ENCODE data around the gene NAV1. TPM values are rescaled to one million over a fixed set of nuclear protein-coding genes. Genes with fewer than 3 reads are reported as not detected.
"Not testable (repeated sequence)": the region's sequence is repeated elsewhere in the genome, so short reads cannot be mapped to it uniquely, and the experiment has no call there.

NAV1 gene
- total and polyA plus RNA-seq, 9 of the 15 experiments (the other 6 are each of a cell fraction or from before 2014, with no cell fraction given): 0.91 to 16.8 (median 3.2) TPM

DNA sequence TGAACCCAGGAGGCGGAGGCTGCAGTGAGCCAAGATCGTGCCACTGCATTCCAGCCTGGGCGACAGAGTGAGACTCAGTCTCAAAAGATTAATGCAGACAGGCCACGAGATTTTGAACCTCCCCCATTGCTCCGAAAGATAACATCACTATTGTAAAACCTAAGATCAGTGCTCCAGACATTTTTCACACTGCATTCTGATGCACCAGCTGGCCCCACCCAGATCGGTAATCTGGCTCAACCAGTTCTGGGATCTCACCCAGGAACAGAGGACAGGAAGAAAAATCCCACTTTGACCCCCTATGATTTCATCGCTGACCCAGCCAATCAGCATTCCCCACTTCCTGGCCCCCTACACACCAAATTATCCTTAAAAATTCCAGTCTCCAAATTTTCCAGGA lies 21.3 kb upstream of the NAV1 start:
- no peaks in the 10 kb centered on the region for H3K79me2 ChIP-seq (ENCODE audit: control insufficient read depth, insufficient read depth, low read length)
- BruUV-seq (replicated peaks): no TSS peak
- no peak overlapping the region for H3K4me3 ChIP-seq
- H4K20me1 ChIP-seq (replicated peaks; ENCODE audit: control insufficient read depth, insufficient read depth, low read length): no peaks in the 10 kb centered on the region
- in situ Hi-C loops (cut with MboI) (no loop called here), intact Hi-C loops (cut with micrococcal nuclease) (no loop called here)
- H3K27me3 ChIP-seq (ENCODE audit: control insufficient read depth in 2 of 2, insufficient read depth in 2 of 2, low read length in 2 of 2): no peaks in the 10 kb centered on the region
- TF ChIP-seq MEIS2 (IDR thresholded peaks at IDR 0.05; ENCODE audit: partially characterized antibody) (peak; percentile 7), ZNF436 (CRISPR knock-in tag; IDR thresholded peaks at IDR 0.05) (no peak), SOX6 (IDR thresholded peaks at IDR 0.05) (peak; percentile 51; the same call in 1 of the 2 replicates), SRSF9 (IDR thresholded peaks at IDR 0.05; ENCODE audit: borderline replicate concordance, low read depth, low read length) (no peak), SPI1 (IDR thresholded peaks at IDR 0.05; ENCODE audit: borderline replicate concordance, low read depth, low read length) (no peak)
- ChIA-PET POLR2A (no interaction called here), CTCF (ENCODE audit: low intra/inter-chr PET ratio) (no interaction called here)
- H3K4me1 ChIP-seq (replicated peaks in 1 of 2; ENCODE audit: control insufficient read depth in 2 of 2, insufficient read depth in 2 of 2, low read length in 2 of 2): peaks cover 11 to 30% of the 10 kb centered on the region in 2 experiments; a peak in 4 of 5 replicates
- H2AFZ ChIP-seq (ENCODE audit: low read depth, low read length): no peak overlapping the region
- WGBS (ENCODE audit: insufficient coverage, low coverage, missing lambda C conversion rate): 42% methylated on average over 7 of the region's 7 CpGs
- FAIRE-seq: no peak
- H3K4me2 ChIP-seq (ENCODE audit: insufficient read depth, low read length): no peak overlapping the region
- H3K9me3 ChIP-seq (replicated peaks; ENCODE audit: control insufficient read depth, insufficient read depth, low read depth, low read length): no peaks in the 10 kb centered on the region
- H3K9ac ChIP-seq (ENCODE audit: insufficient read depth in 1 of 2, low read depth in 2 of 2, low read length in 2 of 2): no peak overlapping the region
- no peak for ATAC-seq
- no peaks in the 10 kb centered on the region for H3K9me1 ChIP-seq (ENCODE audit: control insufficient read depth, insufficient read depth, low read length)
- H3K36me3 ChIP-seq (ENCODE audit: control insufficient read depth, insufficient read depth, low read length): no peaks in the 10 kb centered on the region
- DNase-seq (ENCODE audit: extremely low read depth in 1 of 4, low spot score in 3 of 4): no peak
- H3K27ac ChIP-seq (ENCODE audit: extremely low read depth, low read depth, low read length): no peak overlapping the region

DNA sequence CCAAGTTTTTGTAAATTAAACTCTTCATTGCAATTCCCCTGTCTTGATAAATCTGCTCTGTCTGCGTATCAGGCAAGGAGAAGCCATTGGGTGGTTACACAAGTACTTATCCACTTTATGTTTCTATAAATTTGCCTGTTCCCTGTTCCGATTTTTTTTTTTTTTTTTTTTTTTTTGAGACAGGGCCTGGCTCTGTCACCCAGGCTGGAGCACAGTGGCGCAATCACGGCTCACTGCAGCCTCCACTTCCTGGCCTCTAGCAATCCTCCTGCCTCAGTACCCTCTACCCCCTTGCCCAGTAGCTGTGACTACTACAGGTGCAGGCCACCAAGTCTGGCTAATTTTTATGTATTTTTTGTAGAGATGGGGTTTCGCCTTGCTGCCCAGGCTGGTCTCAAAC lies 20.9 kb upstream of the NAV1 start:
- H3K27ac ChIP-seq (ENCODE audit: extremely low read depth, low read depth, low read length): no peak overlapping the region
- H3K36me3 ChIP-seq (ENCODE audit: control insufficient read depth, insufficient read depth, low read length): no peaks in the 10 kb centered on the region
- peak; percentile 30; the same call in 1 of the 2 replicates for TF ChIP-seq CEBPB (tag; IDR thresholded peaks at IDR 0.05)
- TF ChIP-seq E2F3 (CRISPR knock-in tag; IDR thresholded peaks at IDR 0.05): no peak
- TF ChIP-seq SOX6 (IDR thresholded peaks at IDR 0.05): no peak
- no peaks in the 10 kb centered on the region for H3K9me3 ChIP-seq (replicated peaks; ENCODE audit: control insufficient read depth, insufficient read depth, low read depth, low read length)
- intact Hi-C loops (cut with micrococcal nuclease): no loop called here
- no peak overlapping the region for H3K4me2 ChIP-seq (ENCODE audit: insufficient read depth, low read length)
- H3K27me3 ChIP-seq (ENCODE audit: control insufficient read depth in 2 of 2, insufficient read depth in 2 of 2, low read length in 2 of 2): no peaks in the 10 kb centered on the region
- peaks cover 10 to 27% of the 10 kb centered on the region in 2 experiments; a peak in 4 of 5 replicates for H3K4me1 ChIP-seq (replicated peaks in 1 of 2; ENCODE audit: control insufficient read depth in 2 of 2, insufficient read depth in 2 of 2, low read length in 2 of 2)
- H3K9ac ChIP-seq (ENCODE audit: insufficient read depth in 1 of 2, low read depth in 2 of 2, low read length in 2 of 2): no peak overlapping the region
- CTCF ChIA-PET (ENCODE audit: low intra/inter-chr PET ratio): no interaction called here
- no TSS peak for BruUV-seq (replicated peaks)
- H3K9me1 ChIP-seq (ENCODE audit: control insufficient read depth, insufficient read depth, low read length): no peaks in the 10 kb centered on the region
- in situ Hi-C loops (cut with MboI): no loop called here
- H3K4me3 ChIP-seq: no peak overlapping the region
- no peak for FAIRE-seq
- 68% methylated on average over 5 of the region's 5 CpGs for WGBS (ENCODE audit: insufficient coverage, low coverage, missing lambda C conversion rate)
- no peak for DNase-seq (ENCODE audit: extremely low read depth in 1 of 4, low spot score in 3 of 4)
- H2AFZ ChIP-seq (ENCODE audit: low read depth, low read length): no peak overlapping the region
- POLR2A ChIA-PET: no interaction called here
- H3K79me2 ChIP-seq (ENCODE audit: control insufficient read depth, insufficient read depth, low read length): no peaks in the 10 kb centered on the region
- no peak for ATAC-seq
- H4K20me1 ChIP-seq (replicated peaks; ENCODE audit: control insufficient read depth, insufficient read depth, low read length): no peaks in the 10 kb centered on the region

DNA sequence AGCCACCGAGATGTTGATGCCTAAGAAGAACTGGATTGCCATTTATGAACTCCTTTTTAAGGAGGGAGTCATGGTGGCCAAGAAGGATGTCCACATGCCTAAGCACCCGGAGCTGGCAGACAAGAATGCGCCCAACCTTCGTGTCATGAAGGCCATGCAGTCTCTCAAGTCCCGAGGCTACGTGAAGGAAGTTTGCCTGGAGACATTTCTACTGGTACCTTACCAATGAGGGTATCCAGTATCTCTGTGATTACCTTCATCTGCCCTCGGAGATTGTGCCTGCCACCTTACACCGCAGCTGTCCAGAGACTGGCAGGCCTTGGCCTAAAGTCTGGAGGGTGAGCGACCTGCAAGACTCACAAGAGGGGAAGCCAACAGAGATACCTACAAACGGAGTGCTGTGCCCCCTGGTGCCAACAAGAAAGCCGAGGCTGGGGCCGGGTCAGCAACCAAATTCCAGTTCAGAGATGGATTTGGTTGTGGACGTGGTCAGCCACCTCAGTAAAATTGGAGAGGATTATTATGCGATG lies 18.8 kb upstream of the NAV1 start:
- H4K20me1 ChIP-seq (replicated peaks; ENCODE audit: control insufficient read depth, insufficient read depth, low read length); H3K9me3 ChIP-seq (replicated peaks; ENCODE audit: control insufficient read depth, insufficient read depth, low read depth, low read length); FAIRE-seq; H3K27me3 ChIP-seq (ENCODE audit: control insufficient read depth in 2 of 2, insufficient read depth in 2 of 2, low read length in 2 of 2); ATAC-seq; BruUV-seq (replicated peaks); H3K4me3 ChIP-seq; H3K79me2 ChIP-seq (ENCODE audit: control insufficient read depth, insufficient read depth, low read length); H3K36me3 ChIP-seq (ENCODE audit: control insufficient read depth, insufficient read depth, low read length); H3K4me2 ChIP-seq (ENCODE audit: insufficient read depth, low read length); H3K9me1 ChIP-seq (ENCODE audit: control insufficient read depth, insufficient read depth, low read length); in situ Hi-C loops (cut with MboI); H3K9ac ChIP-seq (ENCODE audit: insufficient read depth in 1 of 2, low read depth in 2 of 2, low read length in 2 of 2); H2AFZ ChIP-seq (ENCODE audit: low read depth, low read length); H3K27ac ChIP-seq (ENCODE audit: extremely low read depth, low read depth, low read length); DNase-seq (ENCODE audit: extremely low read depth in 1 of 4, low spot score in 3 of 4); intact Hi-C loops (cut with micrococcal nuclease): not testable (repeated sequence)
- 28% methylated on average over 14 of the region's 14 CpGs for WGBS (ENCODE audit: insufficient coverage, low coverage, missing lambda C conversion rate)
- H3K4me1 ChIP-seq (replicated peaks in 1 of 2; ENCODE audit: control insufficient read depth in 2 of 2, insufficient read depth in 2 of 2, low read length in 2 of 2): peaks cover 6 to 17% of the 10 kb centered on the region in 2 experiments; a peak in 4 of 5 replicates
- CTCF ChIA-PET (ENCODE audit: low intra/inter-chr PET ratio): interaction anchor here (0.7 kb wide), 1 partner anchor 36 kb away, joined by 3 read pairs; no protein-coding TSS in a partner anchor
- POLR2A ChIA-PET: interaction anchor here (0.7 kb wide), 1 partner anchor 265 kb away, joined by 4 read pairs; no protein-coding TSS in a partner anchor

Measured in K562 (cell line).